GM19438 (cell line): ENCODE data around the gene MRTFB.
"Not testable (repeated sequence)": the region's sequence is repeated elsewhere in the genome, so short reads cannot be mapped to it uniquely, and the experiment has no call there.

Experiments
- ATAC-seq: cut with Tn5 transposase; IDR thresholded peaks from one replicate; pipeline ENCODE4 v1.9.1; 2021; ENCODE audit warnings: low read depth; ENCODE audit not compliant: unreplicated experiment

MRTFB gene

GRCh38 chr16:14182999-14183398, 111.9 kb downstream of the MRTFB start:
- no peak for ATAC-seq

- ATAC-seq, result not testable (repeated sequence)
Observed at GRCh38 chr16:14183962-14184361, 112.8 kb downstream of the MRTFB start.

GRCh38 chr16:14186007-14186794, 115.1 kb downstream of the MRTFB start:
- no peak for ATAC-seq

- ATAC-seq, result no peak
Observed at GRCh38 chr16:14186795-14187221, 115.7 kb downstream of the MRTFB start.

- no peak for ATAC-seq
Observed at GRCh38 chr16:14187517-14188338, 116.6 kb downstream of the MRTFB start.

GRCh38 chr16:14193316-14193871, 122.3 kb downstream of the MRTFB start:
- peak; percentile 90 for ATAC-seq

GRCh38 chr16:14194721-14195120, 123.6 kb downstream of the MRTFB start:
- no peak for ATAC-seq

GRCh38 chr16:14196011-14196410, 124.9 kb downstream of the MRTFB start:
- ATAC-seq, result no peak

- ATAC-seq, result no peak
Observed at GRCh38 chr16:14196539-14196938, 125.4 kb downstream of the MRTFB start.

GRCh38 chr16:14198012-14198411, 126.9 kb downstream of the MRTFB start:
- no peak for ATAC-seq

GRCh38 chr16:14198572-14198971, 127.5 kb downstream of the MRTFB start:
- no peak for ATAC-seq

GRCh38 chr16:14199199-14199598, 128.1 kb downstream of the MRTFB start:
- no peak for ATAC-seq

GRCh38 chr16:14199624-14200023, 128.5 kb downstream of the MRTFB start:
- ATAC-seq, result no peak

GRCh38 chr16:14202095-14202494, 131.0 kb downstream of the MRTFB start:
- no peak for ATAC-seq

- no peak for ATAC-seq
Observed at GRCh38 chr16:14202697-14203096, 131.6 kb downstream of the MRTFB start.

GRCh38 chr16:14203166-14203565, 132.0 kb downstream of the MRTFB start:
- no peak for ATAC-seq

GRCh38 chr16:14205666-14206065, 134.5 kb downstream of the MRTFB start:
- no peak for ATAC-seq

- no peak for ATAC-seq
Observed at GRCh38 chr16:14211856-14212543, 140.9 kb downstream of the MRTFB start.

- no peak for ATAC-seq
Observed at GRCh38 chr16:14215941-14216340, 144.8 kb downstream of the MRTFB start.

GRCh38 chr16:14219983-14220382, 148.9 kb downstream of the MRTFB start:
- no peak for ATAC-seq

- no peak for ATAC-seq
Observed at GRCh38 chr16:14223632-14224031, 152.5 kb downstream of the MRTFB start.
